SK-N-SH (cell line): ENCODE measurements around the gene RAD51B. TPM values are rescaled to one million over a fixed set of nuclear protein-coding genes. Genes with fewer than 3 reads are reported as not detected.

ENCODE experiments used
- CTCF ChIA-PET: fragments of 300-600, 350-600 bp; formaldehyde crosslinking; extraction: SDS; loops from one replicate; lab custom pipeline; 2021; lab: Yijun Ruan, JAX
- POLR2A ChIA-PET: fragments of 350-600 bp; sonication (Branson Sonifier 250); formaldehyde crosslinking; extraction: SDS; loops from one replicate; lab custom pipeline; 2020; ENCODE audit warnings: antibody characterized with exemption, inconsistent platforms; lab: Yijun Ruan, JAX
- DNase-seq: peaks from one replicate; pipeline ENCODE4 v3.0.0; 2012
- H2AFZ ChIP-seq: fragments of 200-600 bp; sonication (generic); 2 replicates; pipeline ENCODE4 v1.8.1; 2016; ENCODE audit warnings: antibody characterized with exemption, mild to moderate bottlenecking, low read depth
- H3F3A ChIP-seq: fragments of 200-600 bp; sonication (generic); replicated peaks from 2 replicates; pipeline ENCODE3; 2016; ENCODE audit warnings: antibody characterized with exemption, mild to moderate bottlenecking; ENCODE audit not compliant: insufficient read depth
- H3K27ac ChIP-seq, 2 experiments: fragments of 200-500 bp in 1 of 2; fragments of 200-600 bp in 1 of 2; sonication (Bioruptor generic) in 1 of 2; sonication (generic), shearing (Covaris generic) in 1 of 2; 2 replicates each; pipeline versions ENCODE4 v1.5.1 to v1.6.1; 2014 to 2016; ENCODE audit warnings: low read depth in 2 of 2, inconsistent platforms in 1 of 2, low read length in 1 of 2, mild to moderate bottlenecking in 1 of 2, mixed read lengths in 1 of 2
- H3K27me3 ChIP-seq: fragments of 200-600 bp; sonication (generic), shearing (Covaris generic); 2 replicates; pipeline ENCODE4 v1.6.1; 2016; ENCODE audit warnings: mixed run types; ENCODE audit not compliant: insufficient read depth
- H3K36me3 ChIP-seq, 2 experiments: fragments of 200-500 bp in 1 of 2; fragments of 200-600 bp in 1 of 2; sonication (Bioruptor generic) in 1 of 2; sonication (generic) in 1 of 2; replicated peaks in 1 of 2; 2 replicates each; pipeline versions ENCODE3 to v1.5.1; 2014 to 2016; ENCODE audit warnings: low read length in 1 of 2, mild to moderate bottlenecking in 1 of 2; ENCODE audit not compliant: insufficient read depth in 2 of 2, control insufficient read depth in 1 of 2
- H3K4me1 ChIP-seq, 2 experiments: fragments of 200-500 bp in 1 of 2; fragments of 200-600 bp in 1 of 2; sonication (Bioruptor generic) in 1 of 2; sonication (generic), shearing (Covaris generic) in 1 of 2; 2 replicates each; pipeline versions ENCODE4 v1.5.1 to v1.6.1; 2014 to 2016; ENCODE audit warnings: low read depth in 1 of 2, low read length in 1 of 2, mixed run types in 1 of 2; ENCODE audit not compliant: insufficient read depth in 2 of 2, control insufficient read depth in 1 of 2
- H3K4me2 ChIP-seq: fragments of 200-600 bp; sonication (generic), shearing (Covaris generic); 2 replicates; pipeline ENCODE4 v1.6.1; 2017; ENCODE audit warnings: mixed run types
- H3K4me3 ChIP-seq, 2 experiments: fragments of 200-500 bp in 1 of 2; fragments of 200-600 bp in 1 of 2; sonication (Bioruptor generic) in 1 of 2; sonication (generic), shearing (Covaris generic) in 1 of 2; 2 replicates each; pipeline versions ENCODE4 v1.5.1 to v1.8.1; 2014 to 2016; ENCODE audit warnings: low read depth in 2 of 2, inconsistent platforms in 1 of 2, low read length in 1 of 2, mild to moderate bottlenecking in 1 of 2, mixed read lengths in 1 of 2, moderate library complexity in 1 of 2
- H3K79me2 ChIP-seq: fragments of 200-600 bp; sonication (generic); 2 replicates; pipeline ENCODE4 v1.8.1; 2017; ENCODE audit warnings: mild to moderate bottlenecking; ENCODE audit not compliant: insufficient read depth
- H3K9ac ChIP-seq: fragments of 200-600 bp; sonication (generic); 2 replicates; pipeline ENCODE4 v1.6.1; 2017; ENCODE audit warnings: mixed run types
- H3K9me2 ChIP-seq: fragments of 200-600 bp; sonication (generic); 2 replicates; pipeline ENCODE4 v1.6.1; 2017; ENCODE audit warnings: mixed run types
- H3K9me3 ChIP-seq: fragments of 200-600 bp; sonication (generic); 2 replicates; pipeline ENCODE4 v1.6.1; 2017; ENCODE audit warnings: mixed run types, mild to moderate bottlenecking, moderate library complexity
- H4K20me1 ChIP-seq: fragments of 200-600 bp; sonication (generic); 2 replicates; pipeline ENCODE4 v1.6.1; 2017; ENCODE audit warnings: mild to moderate bottlenecking, mixed run types; ENCODE audit not compliant: insufficient read depth
- CTCF ChIP-seq: fragments of 200-600 bp; sonication (generic); IDR thresholded peaks from 2 replicates; pipeline ENCODE4 v1.6.1; 2017; ENCODE audit warnings: antibody characterized with exemption, mild to moderate bottlenecking, moderate library complexity
- EP300 ChIP-seq, 2 experiments: IDR thresholded peaks; 2 replicates each; pipeline versions ENCODE4 v1.4.0 to v1.6.1; 2012; ENCODE audit warnings: borderline replicate concordance in 1 of 2, low read depth in 1 of 2, low read length in 1 of 2
- FOSL2 ChIP-seq: IDR thresholded peaks from 2 replicates; pipeline ENCODE4 v1.4.0; 2012; ENCODE audit warnings: low read depth, mild to moderate bottlenecking, moderate library complexity, borderline replicate concordance
- FOXJ3 ChIP-seq: sonication (generic); formaldehyde crosslinking; IDR thresholded peaks from 2 replicates; pipeline ENCODE4 v1.5.1; 2020; ENCODE audit warnings: mild to moderate bottlenecking, missing genetic modification reagents
- GABPA ChIP-seq: IDR thresholded peaks from 2 replicates; pipeline ENCODE4 v1.4.0; 2012; ENCODE audit warnings: low read depth, mild to moderate bottlenecking
- JUND ChIP-seq: IDR thresholded peaks from 2 replicates; pipeline ENCODE4 v1.4.0; 2012
- MAX ChIP-seq: IDR thresholded peaks from 2 replicates; pipeline ENCODE4 v1.4.0; 2012; ENCODE audit warnings: low read depth
- NFIC ChIP-seq: IDR thresholded peaks from 2 replicates; pipeline ENCODE4 v1.4.0; 2012; ENCODE audit warnings: borderline replicate concordance
- WGBS: methylation state at CpG from one replicate; pipeline ENCODE4 v1.1.6; 2017; ENCODE audit warnings: low lambda C conversion rate; 5-methylcytosine and 5-hydroxymethylcytosine counted together
- polyA plus RNA-seq, 3 experiments: library from polyadenylated mRNA; depleted of rRNA; stranded (reverse); fragments of >200 nt; gene quantifications; 2 replicates each; pipeline ENCODE4 v1.2.3, GENCODE V29; 2012
- TF ChIP-seq, protein P1 (sequence below): IDR thresholded peaks from 2 replicates; pipeline ENCODE4; 2012
- TF ChIP-seq, protein P2 (sequence below): IDR thresholded peaks from 2 replicates; pipeline ENCODE4 v1.4.0; 2012; ENCODE audit warnings: low read depth, borderline replicate concordance

The RAD51B gene
- polyA plus RNA-seq, 1 of the 3 experiments (the other 2 are of a cell fraction) = 6.0 TPM

GRCh38 chr14:68380329-68380741 lies 560.8 kb downstream of the RAD51B start:
- DNase-seq = no peak
- peaks cover 3% of the 10 kb centered on the region for H3F3A ChIP-seq
- ChIA-PET POLR2A (no interaction called here), CTCF (interaction anchor here (1.2 kb wide), 1 partner anchor 130 kb away, joined by 3 read pairs; no protein-coding TSS in a partner anchor)
- H3K4me2 ChIP-seq = peak overlapping the region; percentile 8; the same call in 1 of the 2 replicates
- no peak overlapping the region for H3K4me3 ChIP-seq
- H3K9me2 ChIP-seq = no peaks in the 10 kb centered on the region
- 30% methylated on average over 1 of the region's 1 CpG for WGBS
- H3K4me1 ChIP-seq = peaks cover 10 to 19% of the 10 kb centered on the region in 2 experiments; a peak in 3 of 4 replicates
- no peak overlapping the region for H3K9ac ChIP-seq
- no peak overlapping the region for H2AFZ ChIP-seq
- H3K27me3 ChIP-seq = no peaks in the 10 kb centered on the region
- TF ChIP-seq FOSL2 = peak; percentile 23; the same call in 1 of the 2 replicates
- 0 out of 4 replicates have a peak, but pooled peaks of 1 of the 2 experiments have one; percentile 17 for TF ChIP-seq EP300 (IDR thresholded peaks at IDR 0.05; ENCODE audit: borderline replicate concordance in 1 of 2, low read depth in 1 of 2, low read length in 1 of 2)
- peak; percentile 59 for TF ChIP-seq NFIC
- TF ChIP-seq, protein P1, sequence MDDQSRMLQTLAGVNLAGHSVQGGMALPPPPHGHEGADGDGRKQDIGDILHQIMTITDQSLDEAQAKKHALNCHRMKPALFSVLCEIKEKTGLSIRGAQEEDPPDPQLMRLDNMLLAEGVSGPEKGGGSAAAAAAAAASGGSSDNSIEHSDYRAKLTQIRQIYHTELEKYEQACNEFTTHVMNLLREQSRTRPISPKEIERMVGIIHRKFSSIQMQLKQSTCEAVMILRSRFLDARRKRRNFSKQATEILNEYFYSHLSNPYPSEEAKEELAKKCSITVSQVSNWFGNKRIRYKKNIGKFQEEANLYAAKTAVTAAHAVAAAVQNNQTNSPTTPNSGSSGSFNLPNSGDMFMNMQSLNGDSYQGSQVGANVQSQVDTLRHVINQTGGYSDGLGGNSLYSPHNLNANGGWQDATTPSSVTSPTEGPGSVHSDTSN = peak; percentile 87
- peak; percentile 42; the same call in 1 of the 2 replicates for TF ChIP-seq JUND
- TF ChIP-seq, protein P2, sequence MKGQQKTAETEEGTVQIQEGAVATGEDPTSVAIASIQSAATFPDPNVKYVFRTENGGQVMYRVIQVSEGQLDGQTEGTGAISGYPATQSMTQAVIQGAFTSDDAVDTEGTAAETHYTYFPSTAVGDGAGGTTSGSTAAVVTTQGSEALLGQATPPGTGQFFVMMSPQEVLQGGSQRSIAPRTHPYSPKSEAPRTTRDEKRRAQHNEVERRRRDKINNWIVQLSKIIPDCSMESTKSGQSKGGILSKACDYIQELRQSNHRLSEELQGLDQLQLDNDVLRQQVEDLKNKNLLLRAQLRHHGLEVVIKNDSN = no peak
- no peak for TF ChIP-seq FOXJ3
- no peaks in the 10 kb centered on the region for H3K9me3 ChIP-seq
- H3K36me3 ChIP-seq = no peaks in the 10 kb centered on the region
- no peaks in the 10 kb centered on the region for H3K79me2 ChIP-seq
- no peaks in the 10 kb centered on the region for H4K20me1 ChIP-seq
- H3K27ac ChIP-seq = peak overlapping the region; percentile 65 to 87

DNA sequence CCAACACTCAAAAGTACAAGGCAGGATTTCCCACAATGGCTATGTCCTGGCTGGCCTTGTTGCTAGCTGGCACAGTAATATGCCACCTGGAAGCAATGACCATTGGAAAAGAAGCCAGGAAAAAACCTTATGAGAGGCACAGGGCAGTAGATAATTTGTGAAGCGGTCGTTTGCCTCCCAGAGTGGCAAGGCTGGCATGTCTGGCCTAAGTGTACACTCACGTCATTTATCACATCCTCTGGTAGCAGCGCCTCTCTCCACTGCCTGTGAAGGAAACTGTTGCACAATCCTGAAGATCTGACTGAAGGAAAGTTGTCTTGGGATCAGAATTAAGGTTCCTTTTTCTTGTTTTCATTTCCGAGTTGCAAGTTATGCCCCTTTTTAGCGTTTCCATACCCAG lies 564.8 kb downstream of the RAD51B start:
- WGBS = 84% methylated on average over 6 of the region's 6 CpGs
- no peaks in the 10 kb centered on the region for H3K36me3 ChIP-seq
- H4K20me1 ChIP-seq = no peaks in the 10 kb centered on the region
- H3K9me2 ChIP-seq = no peaks in the 10 kb centered on the region
- peaks cover 21 to 27% of the 10 kb centered on the region in 2 experiments; a peak in 3 of 4 replicates for H3K4me1 ChIP-seq
- CTCF ChIA-PET = interaction anchor here (1.2 kb wide), 1 partner anchor 433 kb away, joined by 4 read pairs; no protein-coding TSS in a partner anchor
- TF ChIP-seq CTCF (no peak), MAX (no peak), GABPA (no peak)
- TF ChIP-seq, protein P2 = no peak
- TF ChIP-seq, all 33 proteins: peak for 0
- peaks cover 3% of the 10 kb centered on the region for H3F3A ChIP-seq
- no peaks in the 10 kb centered on the region for H3K9me3 ChIP-seq
- no peak overlapping the region for H3K4me3 ChIP-seq
- H2AFZ ChIP-seq = no peak overlapping the region
- no peak overlapping the region for H3K4me2 ChIP-seq
- DNase-seq = no peak
- H3K27ac ChIP-seq = no peak overlapping the region
- no peaks in the 10 kb centered on the region for H3K79me2 ChIP-seq
- POLR2A ChIA-PET = no interaction called here
- H3K27me3 ChIP-seq = no peaks in the 10 kb centered on the region
- H3K9ac ChIP-seq = no peak overlapping the region
